GM19099 (cell line): ENCODE measurements around the gene KCTD1.

Experiments
- POLR2A ChIP-seq: IDR thresholded peaks from 3 replicates; pipeline ENCODE4 v1.6.1; 2011; ENCODE audit warnings: low read depth; ENCODE audit not compliant: insufficient read length; ENCODE audit errors: extremely low read depth

The KCTD1 gene

GRCh38 chr18:26516964-26517363, 31.4 kb downstream of the KCTD1 start:
- TF ChIP-seq POLR2A = no peak

- no peak for TF ChIP-seq POLR2A
Measured at GRCh38 chr18:26515643-26516487, 32.5 kb downstream of the KCTD1 start.

GRCh38 chr18:26511339-26512071, 36.8 kb downstream of the KCTD1 start:
- no peak for TF ChIP-seq POLR2A

GRCh38 chr18:26510337-26510736, 38.0 kb downstream of the KCTD1 start:
- no peak for TF ChIP-seq POLR2A

- no peak for TF ChIP-seq POLR2A
Measured at GRCh38 chr18:26506012-26506411, 42.3 kb downstream of the KCTD1 start.

DNA sequence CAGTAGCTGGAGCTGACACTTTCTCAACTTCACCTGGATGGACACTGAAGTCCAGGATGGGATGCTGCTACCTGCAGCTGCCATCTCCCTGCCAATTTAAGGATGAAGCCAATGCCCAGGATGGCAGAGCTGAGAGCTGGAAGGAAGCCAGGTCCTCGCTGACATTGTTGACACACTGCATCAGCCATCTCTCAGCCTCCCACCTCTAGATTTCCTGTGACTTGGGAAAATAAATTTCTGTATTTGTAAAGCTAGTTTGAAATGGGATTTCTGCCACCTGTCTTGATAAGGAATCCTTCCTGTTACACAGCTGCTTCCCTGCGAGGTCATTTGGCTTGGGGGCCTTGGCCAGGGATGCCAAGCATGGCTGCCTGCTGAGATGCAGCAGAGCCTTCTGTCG, 43.5 kb downstream of the KCTD1 start:
- TF ChIP-seq POLR2A = no peak

DNA sequence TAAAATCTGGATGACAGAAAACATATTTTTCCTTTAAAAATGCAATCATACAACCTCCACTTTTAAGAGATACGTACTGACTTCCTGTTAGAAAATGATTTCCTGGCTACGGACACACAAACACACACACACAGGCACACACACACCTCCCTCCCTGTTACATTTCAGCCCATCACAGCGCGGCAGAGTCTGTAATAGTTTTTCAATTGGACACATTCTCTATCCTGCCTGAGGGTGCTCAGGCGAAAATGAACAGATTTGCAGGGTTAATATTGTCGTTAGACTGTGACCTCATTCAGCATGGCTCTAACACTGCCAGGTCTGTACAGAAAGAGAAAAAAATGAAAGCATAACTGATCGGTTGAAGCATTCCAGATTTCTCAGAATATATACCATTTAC, 45.0 kb downstream of the KCTD1 start:
- TF ChIP-seq POLR2A = no peak

GRCh38 chr18:26502823-26503222, 45.5 kb downstream of the KCTD1 start:
- no peak for TF ChIP-seq POLR2A

DNA sequence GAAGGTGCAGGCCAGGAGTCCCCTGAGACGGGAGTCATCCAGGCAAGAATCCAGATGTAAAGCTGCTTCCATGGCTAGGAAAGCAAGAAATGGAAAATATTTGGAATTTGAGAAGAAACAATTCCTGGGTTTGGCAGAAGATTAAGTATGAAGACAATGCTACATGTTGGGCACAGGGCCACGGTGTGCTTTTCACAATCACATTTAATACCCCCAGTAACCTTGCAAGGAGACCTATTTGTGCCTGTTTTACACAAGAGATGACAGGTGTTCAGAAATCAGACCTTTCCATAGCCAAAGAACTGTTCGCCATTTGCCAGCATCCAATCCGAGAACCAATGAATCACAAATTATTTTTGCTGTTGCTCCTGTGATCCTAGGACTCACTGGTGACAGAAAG, 50.5 kb downstream of the KCTD1 start:
- no peak for TF ChIP-seq POLR2A

DNA sequence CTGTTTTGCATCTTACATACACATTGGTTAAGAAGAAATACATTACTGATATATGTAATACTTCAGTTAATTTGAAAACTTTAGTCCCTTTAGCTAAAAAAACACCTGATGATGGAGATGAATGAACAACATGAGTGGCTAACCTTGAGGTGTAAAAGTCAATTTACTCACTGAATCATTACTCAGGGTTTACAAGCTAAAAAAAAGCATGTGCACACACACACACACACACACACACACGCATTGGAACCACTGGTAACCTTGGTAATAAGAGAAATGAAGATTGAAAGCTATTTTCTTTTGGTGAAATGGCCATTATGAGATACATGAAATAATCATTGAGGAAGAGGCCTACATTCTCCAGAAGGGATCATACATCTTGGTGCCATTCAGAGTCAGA, 51.8 kb downstream of the KCTD1 start:
- no peak for TF ChIP-seq POLR2A

DNA sequence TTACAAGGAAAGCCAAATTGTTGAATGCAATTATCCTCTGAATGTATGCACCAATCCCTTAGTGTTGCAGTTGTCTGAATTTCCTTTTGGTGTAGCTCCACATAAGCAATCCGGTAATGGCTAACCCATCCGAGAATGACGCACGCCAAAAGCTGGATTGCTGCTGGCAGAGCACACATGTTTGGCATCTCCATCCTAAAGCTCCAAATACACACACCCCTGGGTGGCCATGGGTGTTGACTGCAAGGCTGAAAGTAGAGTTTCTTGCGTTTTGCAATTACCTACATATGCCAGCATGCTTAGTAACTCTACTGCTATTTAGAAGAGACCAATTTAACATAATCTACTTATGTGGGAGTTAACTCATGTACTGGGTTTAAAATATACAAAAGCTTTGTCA, 53.1 kb downstream of the KCTD1 start:
- TF ChIP-seq POLR2A = no peak

GRCh38 chr18:26493021-26493420, 55.3 kb downstream of the KCTD1 start:
- TF ChIP-seq POLR2A = no peak

GRCh38 chr18:26491194-26491816, 57.0 kb downstream of the KCTD1 start:
- no peak for TF ChIP-seq POLR2A

DNA sequence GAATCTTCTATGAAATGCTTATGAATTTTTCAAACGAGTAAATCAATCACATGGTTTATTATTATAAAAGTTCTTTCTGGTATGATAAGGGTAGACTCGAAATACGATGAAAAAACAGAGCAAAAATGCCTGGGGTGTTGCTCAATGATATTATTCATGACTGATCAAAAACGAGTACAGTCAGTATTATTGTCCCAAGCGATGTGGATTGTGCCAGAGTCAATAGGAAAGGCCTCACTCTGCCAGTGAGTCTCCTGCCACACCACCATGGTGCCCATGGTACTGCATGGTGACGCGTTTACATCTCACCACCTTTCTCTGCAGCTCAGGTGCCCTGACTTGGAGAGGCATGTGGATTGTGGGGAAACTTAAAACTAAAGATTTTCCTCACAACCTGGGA, 58.5 kb downstream of the KCTD1 start:
- no peak for TF ChIP-seq POLR2A

DNA sequence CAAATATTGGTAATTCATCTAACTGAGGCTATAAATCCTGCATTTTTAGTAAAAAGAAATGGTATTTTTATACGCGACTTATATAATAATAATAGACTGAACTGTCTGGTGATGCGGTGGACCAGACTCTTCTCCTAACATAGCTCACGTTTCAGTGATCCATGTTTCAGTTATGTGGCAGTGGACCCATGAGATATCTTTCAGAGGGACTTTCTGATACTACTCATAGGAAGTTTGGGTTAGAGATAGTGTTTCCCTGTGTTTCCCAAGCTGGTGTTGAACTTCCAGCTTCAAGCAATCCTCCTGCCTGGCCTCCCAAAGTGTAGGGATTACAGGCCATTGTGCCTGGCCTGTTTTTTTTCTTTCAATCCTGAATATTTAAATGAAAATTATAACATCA, 59.2 kb downstream of the KCTD1 start:
- TF ChIP-seq POLR2A = no peak
